ENCODE data around the gene MVK.

Gene MVK

DNA sequence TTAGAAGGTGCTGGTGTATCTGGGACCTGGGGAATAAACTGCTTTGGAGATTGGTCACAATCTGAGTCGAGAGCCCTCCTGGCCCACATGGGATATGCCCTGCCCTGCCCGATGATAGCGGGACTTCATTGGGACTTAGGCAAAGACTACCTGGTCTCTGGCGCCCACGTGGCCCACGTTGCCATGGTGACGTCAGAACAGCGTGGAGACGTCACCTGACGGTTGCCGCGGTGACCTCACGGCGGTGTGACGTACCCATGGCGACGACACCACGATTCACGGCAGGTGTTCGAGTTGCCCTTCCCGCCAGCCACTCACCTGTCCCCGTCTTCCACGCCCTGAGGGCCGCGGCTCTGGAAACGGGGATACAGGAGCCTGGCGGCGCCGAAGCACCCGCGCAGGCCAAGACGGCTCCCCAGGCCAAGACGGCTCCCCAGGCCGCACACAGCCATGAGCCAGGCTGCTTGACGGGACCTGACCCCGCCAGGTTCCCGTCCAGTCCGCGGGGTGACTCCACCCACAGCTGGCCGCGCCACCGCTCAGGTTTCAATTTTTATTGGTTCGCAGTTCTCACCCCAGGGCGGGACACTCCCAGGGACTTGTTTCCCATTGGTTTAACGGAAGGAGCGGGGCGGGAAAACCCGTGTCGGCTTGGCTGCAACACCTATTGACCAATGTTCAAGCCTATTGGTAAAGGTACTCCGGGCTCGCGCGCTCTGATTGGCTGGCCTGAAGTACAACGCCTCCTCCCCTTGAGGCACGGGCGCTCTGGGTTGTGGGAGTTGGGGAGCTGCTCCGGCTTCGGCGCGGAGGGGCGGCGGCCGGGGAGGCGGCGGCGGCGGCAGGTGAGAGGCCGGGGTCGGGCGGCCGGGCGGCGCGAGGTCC, at the start of gene MVK, which contains the start of gene MMAB:
MVK (plus strand) TSS at position 766 of the 885 bp plus-strand sequence. CDS start 1,029 bp downstream, outside the sequence.
MMAB (minus strand) TSS at position 476 of the 885 bp plus-strand sequence; CDS start at position 452, 24 bp downstream.
- DNase-seq = peak; percentile 99

DNA sequence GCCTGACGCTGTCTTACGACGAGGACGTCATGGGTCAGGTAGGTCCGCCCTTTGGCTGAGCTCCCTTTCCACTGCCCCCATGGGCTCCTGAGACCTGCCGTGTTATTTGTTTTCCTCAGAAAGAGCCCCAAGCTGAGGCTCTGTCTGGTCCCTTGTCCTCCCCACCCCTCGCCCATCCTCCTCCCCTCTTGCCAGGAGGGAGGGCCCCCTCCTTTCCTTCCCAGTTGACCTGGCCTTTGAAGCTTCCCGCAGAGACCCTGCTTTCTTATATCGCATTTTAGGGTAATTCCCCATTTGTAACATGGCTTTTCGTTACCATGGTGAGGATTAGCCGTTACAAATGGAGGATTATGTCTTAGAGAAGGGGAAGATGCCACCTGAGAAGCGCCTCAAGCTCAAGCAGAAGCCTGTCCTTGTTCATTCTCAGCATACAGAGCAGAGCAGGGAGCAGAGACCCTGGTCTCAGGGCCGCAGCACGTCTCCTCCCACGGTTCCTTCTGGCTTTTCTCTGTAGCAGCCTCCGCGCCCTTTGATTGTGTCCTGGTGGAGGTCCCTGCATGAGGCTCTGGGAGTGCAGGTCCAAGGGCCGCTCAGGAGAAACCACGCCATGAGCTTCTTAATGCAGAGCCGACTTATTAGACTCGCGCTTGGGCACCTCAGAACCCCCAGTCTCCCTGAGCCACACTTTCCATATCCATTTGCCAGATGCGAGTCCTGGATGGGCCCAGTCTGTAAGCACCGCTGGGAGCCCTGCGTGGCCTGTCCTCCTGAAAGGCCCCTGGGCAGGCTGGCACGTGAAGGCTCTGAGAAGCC, 48.9 kb upstream of the MVK start:
- no peak for DNase-seq

DNA sequence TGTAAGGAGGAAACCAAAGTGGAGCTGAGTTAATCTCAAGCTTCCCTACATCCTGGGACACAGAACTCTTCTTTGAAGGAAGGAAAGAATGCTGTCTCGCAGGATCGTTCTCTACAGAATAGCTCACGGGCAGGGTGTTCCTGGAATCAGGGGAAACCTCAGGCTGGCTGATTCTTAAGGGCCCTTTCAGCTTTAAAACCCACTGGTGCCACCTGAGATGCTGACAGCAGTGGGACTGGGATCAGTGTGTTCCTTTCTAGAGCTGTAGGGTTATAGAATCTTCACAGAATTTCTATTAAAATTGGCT, 48.4 kb upstream of the MVK start:
- no peak for DNase-seq

DNA sequence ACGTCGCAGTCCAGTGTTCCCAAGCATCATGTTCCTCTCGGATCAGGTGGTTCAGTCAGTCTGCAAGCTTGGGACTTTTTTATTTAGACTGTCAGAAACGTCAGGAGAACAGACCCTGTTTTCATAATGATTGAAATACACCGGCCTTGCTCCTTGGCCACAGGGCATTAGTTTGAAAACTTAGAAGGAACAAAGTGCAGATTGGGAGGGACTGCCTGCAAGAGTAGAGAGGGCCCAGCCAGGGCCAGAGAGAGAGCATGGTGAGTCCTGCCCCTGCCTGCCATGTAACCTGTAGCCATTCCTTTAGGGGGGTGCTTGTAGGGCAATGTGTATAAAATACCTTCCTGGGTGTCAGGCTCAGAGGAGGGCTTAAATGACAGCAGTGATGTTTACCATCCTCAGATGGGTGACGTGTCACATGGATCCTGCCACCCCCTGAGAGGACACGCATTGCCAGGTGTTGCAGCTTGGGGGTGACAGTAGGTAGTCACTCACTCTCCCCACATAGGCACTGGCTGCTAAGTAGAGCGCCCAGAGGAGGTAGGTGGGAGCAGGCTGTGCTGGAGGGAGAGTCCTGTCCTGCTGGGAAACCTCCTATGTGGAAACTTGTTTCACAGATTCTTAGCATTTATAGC, 46.0 kb upstream of the MVK start:
- no peak for DNase-seq

DNA sequence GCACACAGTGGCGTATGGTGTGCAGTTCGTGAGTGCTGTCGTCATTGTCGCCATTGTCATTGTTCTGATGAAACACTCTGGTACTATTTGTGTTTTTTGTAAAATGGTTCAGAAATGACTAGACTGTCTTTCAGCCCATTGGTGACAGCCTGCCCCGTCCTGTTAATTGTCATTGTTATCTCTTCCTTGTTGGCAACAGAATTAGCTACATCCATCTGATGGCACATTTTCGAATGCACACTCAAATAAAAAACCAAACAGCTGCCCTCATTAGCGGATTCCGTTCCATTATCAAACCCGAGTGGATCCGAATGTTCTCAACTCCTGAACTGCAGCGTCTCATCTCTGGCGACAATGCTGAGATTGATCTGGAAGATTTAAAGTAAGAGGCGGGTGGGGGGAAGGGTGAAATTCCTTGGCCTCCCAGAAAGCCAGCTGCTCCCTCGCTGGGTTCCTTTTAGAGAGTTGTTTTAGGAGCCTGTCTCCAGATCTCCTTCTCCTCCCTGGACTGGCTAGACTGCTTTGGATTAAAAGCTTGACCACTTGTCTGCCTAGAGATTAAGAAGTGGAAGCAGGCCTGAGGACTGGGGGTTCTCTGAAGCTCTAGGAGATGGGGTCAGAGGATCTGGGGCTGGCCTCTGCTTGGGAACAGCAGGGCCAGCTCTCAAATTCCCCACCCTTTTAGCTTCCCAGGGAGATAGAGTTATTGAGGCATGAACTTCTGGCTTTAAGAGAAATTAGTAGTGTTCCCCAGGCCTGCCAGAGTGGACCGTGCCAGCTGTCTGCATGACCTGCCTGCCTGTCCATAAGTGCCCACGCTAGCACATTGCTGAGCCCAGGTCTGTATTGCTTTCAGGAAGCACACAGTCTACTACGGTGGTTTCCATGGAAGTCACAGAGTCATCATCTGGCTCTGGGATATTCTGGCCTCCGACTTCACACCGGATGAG, 43.6 kb upstream of the MVK start:
- DNase-seq = no peak

DNA sequence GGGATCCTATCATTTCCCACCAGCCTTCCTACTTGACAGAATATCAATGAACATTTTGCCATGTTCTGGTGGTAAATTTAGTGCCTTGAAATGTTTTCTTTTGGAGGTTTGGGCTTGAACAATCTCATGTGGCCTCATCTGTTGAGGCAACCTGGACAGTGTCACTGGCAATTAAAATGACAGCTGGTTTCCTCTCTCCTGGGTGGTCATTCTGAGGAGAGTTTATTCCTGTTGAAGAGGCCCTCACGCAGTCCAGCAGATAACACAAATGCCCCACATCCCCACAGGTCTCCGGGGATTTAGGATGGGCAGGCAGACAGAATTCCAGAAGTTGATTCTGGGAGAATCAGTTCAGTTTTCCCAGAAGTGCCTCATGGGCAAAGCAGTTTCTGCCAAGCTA, 42.2 kb upstream of the MVK start:
- DNase-seq = no peak

DNA sequence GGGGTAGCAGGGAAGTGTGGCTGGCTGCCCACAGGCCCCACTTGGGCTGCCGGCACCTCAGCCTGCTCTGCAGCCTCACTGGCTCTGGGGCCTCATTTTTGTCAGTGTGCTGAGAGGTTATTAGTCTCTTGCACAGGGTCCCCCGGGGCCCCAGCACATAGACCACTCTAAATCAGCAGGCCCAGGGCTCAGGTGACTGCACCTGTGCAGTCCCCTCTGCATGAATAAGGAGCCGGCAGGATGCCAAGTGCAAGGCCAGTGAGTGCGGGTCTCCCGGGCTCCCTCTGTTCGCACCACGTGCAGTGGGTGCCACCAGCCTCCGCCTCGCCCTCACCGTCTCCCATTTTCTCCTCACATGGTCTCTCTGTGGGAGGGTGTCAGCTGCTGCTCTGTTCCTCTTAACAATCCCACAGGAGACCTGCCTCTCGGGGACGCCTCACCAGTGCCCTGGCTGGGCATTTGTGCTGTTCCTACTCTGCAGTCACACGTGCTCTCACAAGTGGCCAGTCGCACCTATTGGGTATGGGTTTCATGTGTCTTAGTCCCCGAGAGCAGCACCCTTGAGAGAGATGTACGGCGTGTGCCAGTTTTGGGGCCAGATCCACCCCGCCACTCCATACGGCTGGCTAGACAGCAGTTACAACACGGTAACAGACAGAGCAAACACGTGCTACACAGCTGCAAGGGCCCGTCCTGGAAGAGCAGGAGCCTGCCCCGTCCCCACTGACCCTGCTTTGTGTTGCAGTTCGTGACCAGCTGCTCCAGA, 40.7 kb upstream of the MVK start:
- no peak for DNase-seq

DNA sequence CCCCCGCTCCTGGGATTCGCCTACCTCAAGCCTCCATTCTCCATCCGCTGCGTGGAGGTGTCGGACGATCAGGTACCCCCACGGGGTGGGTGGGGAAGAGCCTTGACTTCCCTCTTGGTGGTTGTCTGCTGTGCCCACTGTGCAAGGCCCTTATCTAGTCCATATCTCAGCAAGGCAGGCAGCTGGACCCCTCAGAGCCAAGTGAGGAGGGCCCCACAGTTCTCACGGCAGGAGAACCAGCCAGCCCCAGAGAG, 40.2 kb upstream of the MVK start:
- DNase-seq = no peak

DNA sequence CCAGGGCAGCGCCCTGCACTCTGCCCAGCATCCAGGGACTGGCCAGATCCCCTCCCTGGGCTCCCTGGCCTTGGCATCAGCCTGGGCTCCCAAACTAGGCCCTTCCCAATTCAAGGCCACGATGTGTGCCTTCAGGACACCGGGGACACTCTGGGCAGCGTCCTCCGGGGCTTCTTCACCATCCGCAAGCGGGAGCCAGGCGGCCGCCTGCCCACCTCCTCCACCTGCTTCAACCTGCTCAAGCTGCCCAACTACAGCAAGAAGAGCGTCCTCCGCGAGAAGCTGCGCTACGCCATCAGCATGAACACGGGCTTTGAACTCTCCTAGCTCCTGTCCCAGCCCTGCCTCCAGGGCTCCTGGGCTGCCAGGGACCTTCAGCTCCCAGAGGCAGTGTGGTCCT, 39.1 kb upstream of the MVK start:
- no peak for DNase-seq

DNA sequence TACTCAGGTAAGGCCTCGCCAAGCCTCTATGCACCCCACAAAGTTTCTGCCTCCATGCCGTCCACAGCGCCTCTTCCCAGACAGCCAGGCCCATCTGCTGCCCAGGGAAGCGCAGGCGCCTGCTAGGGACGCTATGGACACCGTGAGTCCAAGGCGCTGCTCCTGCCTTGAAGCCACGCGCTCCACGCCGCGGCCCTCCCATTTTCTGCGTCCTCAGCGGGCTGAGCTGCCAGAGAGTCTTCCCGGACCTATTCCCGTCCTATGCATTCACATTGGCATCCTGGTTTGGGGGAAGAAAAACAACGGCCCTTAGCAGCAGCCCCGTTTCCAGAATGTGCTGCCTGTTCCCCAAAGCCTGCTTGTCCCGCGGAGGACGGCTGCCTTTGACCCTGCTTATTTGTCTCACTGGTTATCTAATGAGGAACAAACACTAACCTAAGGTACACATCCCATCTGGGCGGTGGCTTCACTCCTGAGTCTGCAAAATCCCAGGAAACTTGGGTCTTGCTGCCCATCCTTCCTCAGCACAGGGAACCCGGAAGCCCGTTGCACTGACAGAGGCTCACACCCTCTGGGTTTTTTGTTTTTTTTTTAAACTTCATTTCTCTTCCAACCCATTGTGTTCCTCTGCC, 38.2 kb upstream of the MVK start:
- DNase-seq = no peak

DNA sequence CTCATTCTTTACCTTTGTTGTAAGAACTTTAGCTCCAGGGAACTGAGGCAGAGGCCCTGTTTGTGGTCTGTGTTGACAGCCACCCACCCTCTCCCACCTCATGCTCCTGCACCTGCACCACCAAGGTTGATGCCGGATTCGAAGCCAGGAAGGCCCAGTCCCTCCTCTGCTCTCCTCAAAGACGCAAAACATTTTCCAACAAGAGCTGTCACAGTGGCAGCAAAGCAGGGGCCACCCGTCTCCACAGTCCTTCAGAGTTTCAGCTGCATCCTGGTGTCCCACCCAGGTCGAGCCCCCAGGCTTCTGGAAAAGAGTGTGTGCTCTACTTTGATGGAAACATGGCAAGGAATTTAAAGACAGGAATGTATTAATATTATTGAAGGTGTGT, 37.7 kb upstream of the MVK start:
- no peak for DNase-seq

DNA sequence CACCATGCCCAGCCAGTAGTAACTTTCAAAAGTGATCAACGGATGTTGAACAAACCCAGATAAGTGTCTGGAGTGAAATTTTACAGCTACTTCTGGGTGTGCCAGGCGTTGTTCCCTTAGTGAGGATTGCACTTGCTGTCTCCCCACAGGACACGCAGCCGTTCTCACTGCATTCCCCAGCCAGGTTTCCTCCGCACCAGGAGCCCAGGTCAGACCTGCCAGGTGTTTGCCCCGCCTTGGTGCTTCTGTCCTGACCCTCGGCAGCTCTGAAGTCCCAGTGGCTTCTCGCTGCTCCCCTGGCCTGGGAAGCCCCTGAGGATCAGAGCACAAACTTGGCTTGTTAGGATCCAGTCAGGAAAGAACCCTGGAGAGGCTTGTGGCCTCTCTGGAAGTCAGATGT, 36.5 kb upstream of the MVK start:
- DNase-seq = no peak

DNA sequence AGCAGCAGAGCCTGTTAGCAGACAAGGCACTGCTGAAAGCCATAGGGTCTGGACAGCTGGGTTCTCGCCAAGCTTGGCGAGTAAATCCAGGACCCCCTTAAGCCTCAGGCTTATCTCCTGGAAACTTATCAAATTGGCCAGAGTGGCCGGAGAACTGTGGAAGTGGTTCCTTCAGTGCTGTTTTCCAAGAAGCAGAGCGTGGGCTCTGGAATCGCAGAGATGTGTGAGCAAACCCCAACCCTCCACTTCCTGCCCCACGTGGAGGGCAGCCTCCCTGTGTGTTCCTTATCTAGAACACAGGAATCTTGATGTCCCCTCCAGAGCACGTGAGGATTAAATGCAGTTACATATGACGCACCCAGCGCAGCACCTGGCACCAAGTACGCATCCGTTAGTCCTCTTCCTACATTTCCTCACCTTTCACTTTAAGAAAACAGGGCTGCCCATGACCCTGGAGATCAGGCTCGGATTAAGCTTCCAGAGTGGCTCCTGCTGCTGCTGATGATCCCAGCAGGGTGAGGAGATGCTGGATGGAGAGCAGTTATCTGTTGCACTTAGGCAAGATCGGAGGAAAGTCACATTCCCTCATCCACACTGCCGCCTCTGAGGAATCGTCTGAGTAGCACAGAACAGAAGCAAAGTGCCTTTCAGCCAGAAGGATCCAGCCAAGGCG, 35.3 kb upstream of the MVK start:
- no peak for DNase-seq

DNA sequence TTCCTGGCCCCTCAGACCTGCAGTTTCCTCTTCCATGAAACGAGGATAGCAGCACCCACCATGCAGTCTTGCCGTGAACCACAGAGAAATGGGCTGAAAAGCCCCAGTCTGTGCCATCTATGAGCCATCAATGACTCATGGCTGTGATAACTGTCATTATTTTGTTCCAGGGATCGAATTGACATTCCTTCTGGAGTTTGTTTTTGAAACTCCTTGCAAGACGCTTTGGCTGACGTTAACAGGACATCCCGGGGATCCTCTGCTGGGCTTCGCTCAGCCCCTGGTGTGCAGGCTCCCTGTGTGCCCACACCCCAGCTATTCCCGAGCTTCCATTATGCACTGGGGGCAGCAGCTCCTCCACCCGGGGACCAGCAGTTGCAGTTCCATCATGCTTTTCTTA, 34.1 kb upstream of the MVK start:
- DNase-seq = no peak

DNA sequence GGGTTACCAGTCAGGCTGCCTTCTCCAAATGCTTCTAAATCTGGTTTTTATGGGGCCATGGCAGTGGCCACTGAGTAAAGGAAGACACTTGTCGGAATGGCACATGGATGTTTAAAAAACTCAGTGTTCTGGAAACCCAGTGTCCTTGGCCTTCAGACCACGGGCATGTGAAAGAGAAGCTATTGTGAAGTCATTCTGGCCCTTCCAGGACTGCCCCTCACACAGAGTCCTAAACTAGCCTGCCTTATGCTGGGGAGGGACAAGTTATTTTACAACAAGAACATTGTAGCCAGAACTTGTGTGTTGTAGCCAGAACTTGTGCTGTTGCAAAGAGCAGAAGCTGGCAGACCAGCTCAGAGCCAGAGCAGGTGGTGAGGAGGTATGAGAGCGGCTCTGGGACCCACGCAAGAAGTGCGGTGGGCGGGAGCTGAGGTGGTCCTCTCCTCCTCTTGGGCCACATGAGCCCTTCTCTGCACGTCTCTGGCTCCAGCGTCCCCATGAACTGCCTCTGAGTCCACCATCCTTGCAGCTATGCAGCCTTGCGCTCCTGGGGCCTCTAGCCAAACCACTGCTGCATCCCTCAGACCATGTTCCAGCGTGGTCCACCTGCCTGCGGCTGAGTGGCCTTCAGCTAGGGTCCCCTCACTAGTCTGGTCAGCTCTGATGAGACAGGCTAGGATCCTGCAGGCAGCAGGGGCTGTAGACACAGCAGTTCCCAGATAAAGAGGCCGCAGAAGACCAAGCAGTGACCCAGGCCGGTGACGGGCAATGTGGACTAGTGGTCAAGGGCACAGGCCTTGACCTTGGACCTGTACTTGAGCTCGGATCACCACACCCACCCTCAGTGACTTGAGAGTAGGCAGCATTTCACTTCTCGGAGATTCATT, 32.8 kb upstream of the MVK start:
- DNase-seq = no peak

DNA sequence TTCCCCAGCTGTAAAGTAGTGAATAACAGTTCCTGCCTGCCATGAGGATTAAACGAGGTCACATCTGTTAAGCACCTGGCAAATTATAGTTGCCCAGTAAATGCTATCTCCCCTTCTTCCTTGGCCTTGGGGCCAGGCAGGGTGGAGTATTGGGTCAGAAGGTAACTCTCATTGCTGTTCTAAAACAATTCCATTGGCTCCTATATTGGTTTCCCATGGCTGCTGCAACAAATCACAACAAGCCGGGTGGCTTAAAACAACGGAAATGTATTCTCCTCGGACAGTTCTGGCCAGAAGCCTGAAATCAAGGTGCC, 32.2 kb upstream of the MVK start:
- DNase-seq = no peak

DNA sequence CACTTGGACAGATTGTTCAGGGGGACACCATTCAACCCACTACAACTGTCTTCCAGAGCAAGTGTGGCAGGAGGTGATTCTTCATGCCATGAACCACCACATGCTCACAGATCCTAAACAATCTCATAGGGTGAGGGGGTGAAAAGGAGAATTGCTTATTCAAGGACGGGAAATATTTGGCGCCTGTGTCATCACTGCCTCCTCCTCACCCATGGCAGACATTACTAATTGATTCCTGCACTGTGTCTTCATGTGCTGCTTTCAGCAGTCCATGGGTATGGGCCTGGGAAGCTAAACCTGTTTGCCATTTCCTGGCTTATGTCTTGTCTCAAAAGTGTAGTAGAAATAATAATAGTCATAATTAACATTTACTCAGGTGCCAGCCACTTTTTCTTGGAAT, 31.6 kb upstream of the MVK start:
- DNase-seq = no peak

DNA sequence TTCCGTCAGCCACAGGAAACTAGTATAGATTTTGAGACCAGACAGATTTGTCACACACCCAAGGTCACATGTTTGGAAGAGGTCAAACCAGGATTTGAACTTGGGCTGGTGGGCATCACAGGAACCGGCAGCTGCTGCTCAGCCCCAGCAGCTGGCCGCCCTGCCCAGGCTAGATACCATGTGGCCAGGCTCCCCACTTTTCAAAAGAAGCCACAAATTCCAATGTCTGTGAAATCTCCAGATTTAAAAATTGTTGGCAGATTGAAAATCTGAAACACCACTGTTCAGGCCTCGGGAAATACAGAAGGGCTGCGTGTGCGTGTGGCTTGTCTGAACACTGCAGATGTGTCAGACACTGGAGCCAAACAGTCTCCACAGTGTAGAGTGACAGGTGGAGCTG, 30.7 kb upstream of the MVK start:
- DNase-seq = no peak

DNA sequence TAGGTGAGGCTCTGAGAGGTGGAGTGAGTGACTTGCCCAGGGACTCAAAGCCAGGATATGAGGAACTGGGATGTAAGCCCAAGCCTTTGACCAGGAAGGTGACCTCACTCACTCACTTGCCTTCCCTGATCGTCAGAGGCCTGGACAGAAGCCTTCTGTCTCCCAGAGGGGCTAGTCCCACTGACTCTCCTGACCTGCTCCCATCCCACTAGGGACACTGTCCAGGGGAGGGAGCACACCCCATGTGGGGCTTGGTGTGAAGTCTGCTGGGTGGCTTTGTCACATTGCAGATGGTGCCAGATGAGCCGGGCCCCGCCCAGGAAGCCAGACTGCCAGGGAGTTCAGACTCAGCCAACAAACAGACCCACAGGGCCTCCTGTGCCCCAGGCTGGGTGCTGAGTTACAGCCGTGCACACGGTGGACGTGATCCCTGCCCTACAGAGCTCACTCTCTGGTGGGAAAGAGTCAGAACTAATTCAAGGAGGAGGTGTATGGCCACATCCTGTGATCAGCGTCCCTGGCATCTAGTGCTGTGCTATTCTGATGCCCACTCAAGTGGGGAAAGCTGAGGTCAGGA, 28.6 kb upstream of the MVK start:
- DNase-seq = peak; percentile 23

DNA sequence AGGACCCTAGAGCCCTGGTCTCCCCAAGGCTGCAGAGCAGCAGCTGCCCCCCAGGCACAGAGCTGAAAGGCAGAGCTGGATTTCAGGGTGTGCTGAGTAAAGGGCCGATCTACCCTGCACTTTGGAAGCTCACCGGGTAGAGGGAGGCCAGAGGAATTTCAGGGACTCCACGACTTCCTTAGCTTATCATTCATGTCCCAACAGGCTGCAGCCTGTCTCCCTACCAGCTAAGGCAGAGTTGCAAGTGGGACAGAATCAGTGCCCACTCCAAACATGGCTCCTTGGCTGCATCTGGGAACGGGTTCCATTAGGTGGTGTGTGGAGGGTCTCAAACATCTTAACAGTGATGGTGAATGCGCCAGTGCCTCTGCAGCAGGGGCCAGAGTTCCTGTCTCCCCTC, 27.8 kb upstream of the MVK start:
- no peak for DNase-seq

All from CD4-positive, alpha-beta T cell treated with Interleukin-15 for 1 hour (primary cell).